HG02610 (cell line): Measurements from ENCODE around the gene CAB39L.
A peak's percentile ranks its signal among the peaks of the same experiment; 100 is the strongest.

Source experiments
- ATAC-seq: cut with Tn5 transposase; IDR thresholded peaks from one replicate; pipeline ENCODE4 v1.9.1; 2021; ENCODE audit warnings: mild to moderate bottlenecking, moderate library complexity; ENCODE audit not compliant: unreplicated experiment

Gene CAB39L

GRCh38 chr13:49314344-49314882, 129.5 kb downstream of the CAB39L start:
- ATAC-seq = no peak

- no peak for ATAC-seq
Measured at GRCh38 chr13:49311816-49312215, 132.0 kb downstream of the CAB39L start.

- no peak for ATAC-seq
Measured at GRCh38 chr13:49310251-49310650, 133.6 kb downstream of the CAB39L start.

GRCh38 chr13:49308921-49309408, 134.9 kb downstream of the CAB39L start:
- ATAC-seq = no peak

GRCh38 chr13:49308097-49308875, 135.6 kb downstream of the CAB39L start:
- ATAC-seq = no peak

- no peak for ATAC-seq
Measured at GRCh38 chr13:49307365-49307764, 136.5 kb downstream of the CAB39L start.

DNA sequence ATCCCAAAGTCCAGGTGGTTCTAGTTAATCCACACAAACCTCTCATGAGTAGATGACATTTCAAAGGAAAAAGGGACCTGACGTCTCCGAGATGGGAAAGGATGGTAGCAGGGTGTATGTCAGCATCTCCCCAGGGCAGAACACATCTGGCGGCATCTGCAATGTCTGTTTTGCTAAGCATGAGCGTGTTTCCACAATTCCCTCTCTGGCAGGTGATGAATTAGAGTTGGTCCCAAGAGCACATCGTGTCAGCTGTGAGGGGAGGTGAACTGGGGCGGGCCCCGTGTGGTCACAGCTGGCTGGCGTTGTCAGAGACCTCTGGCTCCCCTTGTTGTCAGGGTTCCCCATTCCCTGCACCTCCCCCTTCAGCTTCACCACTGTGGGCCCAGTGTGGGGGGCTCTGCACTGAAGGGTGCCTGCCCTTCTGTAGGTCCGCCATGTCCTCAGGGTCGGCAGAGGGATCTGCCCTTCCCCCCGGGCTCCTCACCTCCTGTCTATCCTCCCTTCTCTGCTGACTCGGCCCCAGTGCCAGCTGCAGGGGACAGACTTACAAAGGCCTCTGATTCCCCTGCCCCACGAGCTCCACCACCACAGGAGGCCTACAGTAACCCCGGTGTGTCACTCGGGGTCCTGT, 138.0 kb downstream of the CAB39L start:
- ATAC-seq = no peak

DNA sequence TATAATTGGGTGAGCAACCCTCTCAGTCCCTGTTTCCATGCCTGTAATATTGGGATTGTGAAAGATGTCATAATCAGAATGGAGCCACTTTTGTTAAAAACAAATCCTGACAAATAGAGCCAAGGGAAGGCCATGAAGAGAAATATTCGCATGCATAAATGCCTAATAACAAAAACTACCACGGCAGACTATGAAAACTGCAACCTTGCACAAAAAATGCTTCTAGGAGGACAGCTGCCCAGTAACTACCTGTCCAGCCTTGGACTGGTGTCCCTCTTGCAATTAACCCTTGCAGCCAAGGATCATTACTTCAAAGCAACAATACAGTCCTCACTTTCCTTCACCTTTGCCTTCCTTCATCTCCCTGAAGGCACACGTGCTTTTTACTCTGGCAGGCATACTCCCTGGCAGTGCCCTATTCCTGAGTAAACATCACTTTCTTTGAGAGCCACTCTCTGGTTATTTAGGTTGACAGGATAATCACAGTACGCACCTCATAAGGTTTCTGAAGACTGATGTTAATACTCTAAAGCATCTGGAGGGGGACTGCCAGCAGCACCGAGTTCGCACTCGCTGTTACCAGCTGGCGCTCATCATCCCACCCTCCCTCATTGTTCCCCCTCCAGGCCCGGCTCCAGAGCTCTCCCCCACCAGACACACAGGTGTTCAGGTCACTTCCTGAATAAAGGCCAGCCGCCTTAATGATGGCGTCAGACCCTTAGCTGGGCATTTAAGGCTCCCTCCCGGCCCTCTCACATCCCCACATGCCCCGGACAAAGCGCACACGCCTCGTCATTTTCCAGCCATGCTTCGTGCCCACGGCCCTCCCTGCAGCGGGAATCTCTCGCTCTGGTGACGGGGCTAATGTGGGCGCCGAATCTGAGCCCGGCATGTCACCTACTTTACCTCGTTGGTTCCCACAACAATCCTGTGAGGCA, 138.8 kb downstream of the CAB39L start:
- no peak for ATAC-seq

- no peak for ATAC-seq
Measured at GRCh38 chr13:49304356-49304755, 139.5 kb downstream of the CAB39L start.

GRCh38 chr13:49303533-49304252, 140.2 kb downstream of the CAB39L start:
- ATAC-seq = no peak

DNA sequence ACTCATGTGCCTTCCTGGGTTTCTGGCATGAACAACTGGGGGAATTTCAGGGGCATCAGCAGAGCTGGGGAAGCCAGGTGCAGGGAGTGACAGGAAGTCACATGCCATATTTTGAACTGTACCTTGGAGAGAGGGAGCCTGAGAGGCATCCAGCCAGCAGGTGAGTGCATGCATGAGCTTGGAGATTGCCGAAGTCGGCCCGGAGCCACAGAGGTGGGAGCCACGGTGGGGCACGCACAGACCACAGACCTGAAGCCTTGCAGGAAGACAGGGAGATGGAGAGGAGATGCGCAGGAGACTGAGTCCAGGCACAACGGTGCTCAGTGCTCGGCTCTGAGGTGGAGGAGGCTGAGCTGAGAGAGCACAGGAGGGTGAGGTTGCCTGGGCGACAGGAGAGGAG, 141.0 kb downstream of the CAB39L start:
- no peak for ATAC-seq

- ATAC-seq = no peak
Measured at GRCh38 chr13:49302222-49302621, 141.6 kb downstream of the CAB39L start.

- ATAC-seq = peak; percentile 83
Measured at GRCh38 chr13:49300739-49301589, 142.9 kb downstream of the CAB39L start.

- no peak for ATAC-seq
Measured at GRCh38 chr13:49300276-49300675, 143.6 kb downstream of the CAB39L start.

DNA sequence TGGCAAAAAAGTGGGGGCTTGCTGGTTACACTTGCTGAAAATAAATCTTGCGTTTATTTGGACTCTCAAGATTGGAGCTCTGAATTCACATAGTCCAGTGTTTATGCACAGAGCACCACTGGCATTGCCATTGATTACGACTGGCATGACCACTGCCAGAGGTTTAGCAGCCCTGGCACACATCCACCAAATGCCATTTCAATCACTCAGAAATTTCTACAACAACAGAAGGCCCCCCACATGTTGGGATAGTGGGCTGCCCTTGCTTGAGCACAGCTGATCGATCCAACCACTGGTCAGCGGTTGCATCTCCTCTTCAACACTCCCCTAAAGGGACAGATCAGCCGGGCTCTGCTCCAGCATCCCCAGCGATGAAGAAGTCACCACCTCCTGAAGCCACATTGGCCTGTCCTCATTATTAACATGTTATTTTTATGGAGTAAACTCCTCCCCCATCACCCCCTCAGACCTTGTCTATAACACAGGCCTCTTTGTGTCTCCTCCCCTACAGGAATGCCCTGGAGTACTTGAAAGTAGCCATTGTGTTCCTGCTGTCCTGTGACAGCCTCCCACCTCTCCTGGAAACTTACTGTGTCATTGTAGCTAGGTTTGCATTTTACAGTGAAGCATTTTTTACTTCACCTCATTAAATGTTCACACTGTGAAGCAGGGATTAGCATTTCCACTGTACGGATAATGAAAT, 144.8 kb downstream of the CAB39L start:
- no peak for ATAC-seq

DNA sequence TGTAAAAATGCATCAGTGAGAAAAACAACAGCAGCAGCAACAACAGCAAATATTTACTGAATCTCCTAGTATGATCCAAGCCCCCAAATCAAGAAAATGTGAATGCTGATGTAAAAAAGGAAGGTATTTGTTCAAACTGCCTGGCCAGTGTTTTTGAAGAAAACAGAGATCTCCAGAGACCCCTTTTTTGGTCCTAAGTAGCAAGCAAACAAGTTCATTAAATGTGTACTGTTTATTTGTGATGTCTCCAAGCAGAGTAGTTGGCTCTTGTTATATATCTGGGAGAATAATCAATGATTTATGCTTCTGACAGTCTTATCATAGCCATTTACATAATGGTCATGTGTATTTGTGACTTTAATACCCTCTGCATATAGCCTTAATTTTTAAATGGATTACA, 145.4 kb downstream of the CAB39L start:
- ATAC-seq = no peak

- ATAC-seq = no peak
Measured at GRCh38 chr13:49297338-49297737, 146.5 kb downstream of the CAB39L start.

DNA sequence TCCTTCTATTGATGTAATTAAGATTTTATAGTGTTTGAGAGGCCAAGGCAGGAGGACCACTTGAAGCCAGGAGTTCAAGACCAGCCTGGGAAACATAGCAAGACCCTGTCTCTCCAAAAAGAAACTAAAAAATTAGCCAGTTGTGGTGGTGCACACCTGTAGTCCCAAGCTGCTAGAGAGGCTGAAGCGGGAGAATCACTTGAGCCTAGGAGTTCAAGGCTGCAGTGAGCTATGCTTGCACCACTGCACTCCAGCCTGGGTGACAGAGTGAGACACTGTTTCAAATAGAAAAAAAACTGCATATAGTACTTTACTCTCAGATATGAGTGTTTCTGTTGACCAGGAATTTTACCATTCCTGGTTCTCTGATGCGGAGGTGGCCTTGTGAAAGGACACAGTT, 147.2 kb downstream of the CAB39L start:
- ATAC-seq = no peak

GRCh38 chr13:49295244-49295643, 148.6 kb downstream of the CAB39L start:
- no peak for ATAC-seq
